Glomerular endothelial cell (primary cell): ENCODE measurements around the gene LARP1. TPM values are rescaled to one million over a fixed set of nuclear protein-coding genes. Genes with fewer than 3 reads are reported as not detected.
"Not testable (repeated sequence)": the region's sequence is repeated elsewhere in the genome, so short reads cannot be mapped to it uniquely, and the experiment has no call there.

Source experiments
- DNase-seq: peaks from one replicate; pipeline ENCODE4 v3.0.0-alpha.2; 2011; ENCODE audit warnings: low read depth, low spot score; ENCODE audit errors: extremely low read depth
- total RNA-seq: library from RNA; depleted of rRNA; stranded (reverse); fragments of >200 nt; gene quantifications from 2 replicates; pipeline ENCODE4 v1.2.3, GENCODE V29; 2015

LARP1 gene
- total RNA-seq, 1 donor from 2014 or later, result 177 TPM

GRCh38 chr5:154759868-154760267 lies 4.7 kb downstream of the LARP1 start:
- not testable (repeated sequence) for DNase-seq

DNA sequence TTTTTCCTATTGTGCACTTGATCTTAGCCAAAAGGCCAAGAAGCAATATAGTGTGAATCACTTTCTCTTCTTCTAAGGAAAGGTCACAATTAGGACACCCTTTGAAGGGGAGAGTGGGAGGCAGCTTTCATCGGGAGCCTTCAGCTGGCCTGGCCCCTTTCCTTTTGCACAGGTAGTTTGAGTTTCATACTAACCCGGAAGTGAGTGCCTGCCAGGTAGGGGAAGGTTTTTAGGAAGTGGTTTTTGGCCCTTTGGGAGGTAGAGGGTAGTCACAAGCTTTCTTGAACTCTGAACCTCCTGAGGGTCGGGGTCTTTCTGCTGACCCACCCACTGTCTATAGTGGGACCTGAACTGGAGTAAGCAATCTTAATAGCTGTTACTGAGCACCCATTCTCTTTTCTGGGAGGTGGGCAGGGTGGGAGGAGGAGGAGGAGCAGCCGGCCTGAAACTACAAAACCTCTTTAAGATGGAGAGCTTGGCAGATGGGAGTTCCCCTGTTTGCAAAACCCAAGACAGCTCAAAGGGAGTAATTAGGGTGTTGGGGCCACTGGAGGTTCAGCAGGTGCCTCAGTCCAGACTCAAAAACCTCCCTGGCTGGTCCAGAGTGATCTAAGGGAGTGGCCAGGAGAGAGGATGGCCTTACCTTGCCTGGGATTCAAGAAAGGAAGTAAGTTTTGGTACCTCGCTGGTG lies 6.0 kb downstream of the LARP1 start:
- DNase-seq, result no peak

- no peak for DNase-seq
These were observed 7.1 kb downstream of the LARP1 start for GRCh38 chr5:154762261-154762660.

DNA sequence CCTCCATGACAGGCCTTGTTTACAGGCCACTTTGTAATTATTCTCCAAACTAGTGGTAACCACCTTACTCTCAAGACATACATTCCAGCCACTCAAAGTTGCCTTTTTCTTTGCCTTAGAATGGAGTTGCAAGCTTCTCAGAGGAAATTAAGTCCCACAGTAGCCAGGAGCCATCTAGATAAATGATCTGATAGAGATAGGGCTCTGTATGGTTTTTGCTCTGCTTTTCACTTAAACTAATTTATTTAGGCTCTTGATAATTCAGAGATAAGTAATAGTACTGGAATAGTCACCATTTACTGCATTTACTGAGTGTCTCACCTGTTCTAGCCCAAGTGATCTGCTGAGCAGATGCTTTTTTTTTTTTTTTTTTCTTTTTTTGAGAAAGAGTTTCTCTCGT lies 7.5 kb downstream of the LARP1 start:
- no peak for DNase-seq

DNA sequence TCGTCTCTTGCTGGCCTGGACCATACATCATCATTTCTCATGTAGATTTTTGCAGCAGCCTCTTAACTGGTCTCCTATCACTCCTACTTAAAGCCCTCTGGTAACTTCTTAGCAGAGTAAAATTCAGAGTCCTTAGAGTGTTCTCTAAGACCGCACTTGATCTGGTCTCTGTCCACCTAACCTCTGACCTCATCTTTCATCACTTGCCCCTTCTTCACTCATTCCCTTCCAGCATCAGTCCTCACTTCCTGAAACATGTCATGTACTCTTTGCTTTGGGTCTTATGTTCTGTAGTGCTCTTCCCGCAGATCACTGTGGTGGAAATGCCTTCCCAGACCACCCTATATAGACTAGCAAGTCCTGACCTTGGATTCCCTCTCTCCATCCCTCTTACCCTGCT lies 9.8 kb downstream of the LARP1 start:
- no peak for DNase-seq

DNA sequence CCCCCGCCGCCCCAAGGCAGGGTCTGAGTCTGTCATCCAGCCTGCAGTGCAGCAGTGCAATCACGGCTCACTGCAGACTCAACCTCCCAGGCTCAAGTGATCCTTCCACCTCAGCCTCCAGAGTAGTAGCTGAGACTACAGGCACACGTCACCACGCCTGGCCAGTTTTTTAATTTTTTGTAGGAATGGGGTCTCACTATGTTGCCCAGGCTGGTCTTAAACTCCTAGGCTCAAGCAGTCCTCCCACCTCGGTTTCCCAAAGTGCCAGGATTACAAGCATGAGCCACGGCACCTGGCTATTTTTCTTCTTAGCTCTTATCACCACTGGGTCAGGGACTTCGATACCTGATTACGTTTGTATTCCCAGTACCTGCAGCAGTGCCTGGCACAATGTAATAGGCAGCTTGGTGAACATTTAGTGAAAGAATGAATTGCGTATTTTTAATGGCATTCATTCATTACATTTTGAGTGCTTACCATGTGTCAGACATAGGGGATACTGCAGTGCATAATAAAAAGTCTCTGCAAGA lies 10.3 kb downstream of the LARP1 start:
- no peak for DNase-seq

GRCh38 chr5:154766558-154767281 lies 11.5 kb downstream of the LARP1 start:
- no peak for DNase-seq

DNA sequence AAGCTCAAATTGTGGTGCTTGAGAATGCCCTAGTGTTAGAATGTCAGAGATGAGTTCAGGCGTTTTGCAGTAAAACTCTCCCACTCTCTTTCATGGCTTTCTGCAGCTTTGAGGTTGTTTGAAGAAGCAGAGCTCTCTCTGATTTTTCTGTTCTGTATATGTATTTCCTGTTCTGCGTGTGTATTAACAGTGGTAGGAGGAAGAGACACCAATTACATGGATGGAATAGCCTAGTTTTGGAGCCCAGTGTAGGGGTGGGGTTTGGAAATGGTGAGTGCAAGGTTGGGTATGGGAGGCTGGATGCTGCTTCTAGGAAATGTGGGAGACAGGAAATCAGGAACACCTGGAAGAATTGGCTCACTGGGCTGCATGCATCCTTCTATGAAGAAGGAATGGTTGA lies 12.4 kb downstream of the LARP1 start:
- DNase-seq, result no peak

DNA sequence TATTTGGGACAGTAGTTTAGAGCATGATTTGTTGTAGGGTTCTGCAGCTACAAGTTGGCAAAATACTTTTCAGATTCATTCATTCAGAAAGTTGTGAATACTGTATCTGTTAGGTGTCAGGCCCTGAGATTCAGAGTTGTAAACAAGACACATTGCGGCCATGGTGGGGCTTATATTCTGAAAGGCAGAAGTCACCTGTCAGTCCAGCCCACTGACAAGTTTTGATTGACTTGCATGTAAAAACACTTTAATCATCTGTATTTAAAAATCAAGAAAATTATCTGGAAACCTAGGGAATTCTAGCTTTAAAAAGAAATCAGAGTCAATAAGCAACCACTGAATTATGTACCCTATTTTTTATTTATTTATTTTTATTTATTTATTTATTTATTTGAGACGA lies 13.0 kb downstream of the LARP1 start:
- no peak for DNase-seq

GRCh38 chr5:154770111-154770510 lies 14.9 kb downstream of the LARP1 start:
- DNase-seq, result no peak

DNA sequence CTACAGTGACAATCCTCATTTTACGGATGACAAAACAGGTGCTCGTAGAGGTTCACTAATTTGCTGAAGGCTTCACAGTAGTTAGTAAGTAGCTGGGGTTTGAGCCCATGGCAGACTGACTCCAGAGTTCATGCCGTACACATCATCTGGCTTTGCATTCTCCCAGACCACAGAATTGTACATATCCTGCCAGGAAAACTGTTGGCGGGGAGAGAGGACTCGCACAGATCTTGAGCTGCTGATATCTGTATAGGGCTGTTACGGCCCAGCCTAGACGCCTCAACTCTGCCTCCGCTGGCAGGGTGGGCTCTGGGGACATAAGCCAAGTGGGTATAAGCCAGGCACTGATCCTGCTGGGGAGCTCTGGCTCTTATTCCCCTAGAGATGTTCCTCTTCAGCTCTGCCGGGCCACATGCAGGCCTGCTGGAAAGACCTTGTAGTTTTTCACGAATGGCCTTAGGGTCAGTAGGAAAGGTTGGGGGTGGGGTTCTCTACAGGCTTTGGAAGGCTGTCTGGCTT lies 16.3 kb downstream of the LARP1 start:
- no peak for DNase-seq

DNA sequence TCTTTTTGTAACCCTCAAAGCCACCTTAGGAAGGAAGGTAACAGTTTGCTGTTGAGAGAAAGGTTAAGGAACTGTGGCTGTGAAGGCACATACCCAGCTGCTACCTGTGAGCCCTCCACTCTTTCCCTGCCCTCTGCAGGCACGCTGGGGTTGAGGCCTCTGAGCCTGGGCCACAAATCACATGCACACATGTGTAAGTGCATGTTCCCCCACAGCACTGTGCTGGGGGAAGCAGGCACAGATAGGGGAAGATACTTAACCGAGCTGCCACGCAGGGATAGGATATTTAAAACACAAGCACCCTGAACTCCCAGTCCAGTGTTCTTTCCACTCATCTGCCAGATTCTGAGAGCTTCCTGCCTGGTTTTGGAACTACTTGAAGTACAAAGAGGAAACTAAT lies 18.1 kb downstream of the LARP1 start:
- DNase-seq, result no peak

GRCh38 chr5:154776167-154776566 lies 21.0 kb downstream of the LARP1 start:
- DNase-seq, result no peak

DNA sequence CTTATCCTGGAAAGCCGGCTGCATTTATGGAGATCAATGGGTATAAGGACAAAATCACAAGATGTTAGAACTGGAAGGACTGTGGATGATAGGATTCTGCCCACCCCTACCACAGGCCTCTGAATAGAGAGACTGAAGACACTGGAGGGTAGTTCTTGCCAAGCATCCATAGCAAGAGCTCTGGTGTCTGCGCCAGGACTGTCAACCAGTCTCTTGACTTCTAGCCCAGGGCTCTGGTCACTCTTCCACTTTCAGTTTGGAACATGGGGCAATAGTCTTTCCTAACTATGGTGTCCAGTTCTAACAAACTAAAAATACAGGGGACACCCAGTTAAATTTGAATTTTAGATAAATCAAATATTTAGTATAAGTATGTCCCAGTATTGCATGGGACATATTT lies 23.4 kb downstream of the LARP1 start:
- DNase-seq, result no peak

DNA sequence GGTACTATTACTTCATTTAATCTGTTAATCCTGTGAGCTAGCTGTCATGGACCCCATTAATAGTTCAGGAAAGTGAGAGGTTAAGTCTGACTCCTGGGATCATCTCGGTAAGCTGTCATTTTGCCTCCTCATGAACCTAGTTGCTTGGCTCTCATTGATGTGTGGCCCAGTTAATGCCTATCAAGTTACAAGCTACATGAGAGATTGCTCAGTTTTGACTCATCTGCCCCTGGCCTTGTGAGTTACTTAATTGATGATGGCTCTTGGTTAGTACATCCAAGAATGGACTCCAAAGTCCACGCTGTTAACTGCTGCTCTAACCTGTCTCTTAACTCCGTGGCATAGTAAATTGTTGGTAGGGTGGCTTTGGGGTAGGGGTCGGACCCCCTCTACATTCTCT lies 23.9 kb downstream of the LARP1 start:
- DNase-seq, result no peak

DNA sequence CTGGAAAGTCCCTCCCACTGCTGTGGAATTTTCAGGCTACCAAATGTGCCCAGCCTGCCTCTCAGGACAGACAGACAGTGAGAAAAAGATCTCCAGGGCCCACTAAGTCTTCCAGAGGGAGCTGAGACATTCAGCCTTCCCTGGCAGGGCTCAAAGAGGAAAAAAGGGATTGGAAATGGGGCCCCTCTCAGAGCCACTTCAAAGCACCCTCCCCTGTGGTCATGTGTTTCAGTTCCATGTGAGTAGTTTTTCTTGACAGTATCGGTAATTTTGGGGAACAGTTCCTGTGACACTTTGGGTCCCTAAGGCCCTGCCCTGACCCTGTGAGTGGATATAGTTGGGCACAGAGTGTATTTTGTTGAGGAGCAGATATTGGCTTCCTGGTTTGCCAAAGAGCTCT lies 25.0 kb downstream of the LARP1 start:
- DNase-seq, result no peak

DNA sequence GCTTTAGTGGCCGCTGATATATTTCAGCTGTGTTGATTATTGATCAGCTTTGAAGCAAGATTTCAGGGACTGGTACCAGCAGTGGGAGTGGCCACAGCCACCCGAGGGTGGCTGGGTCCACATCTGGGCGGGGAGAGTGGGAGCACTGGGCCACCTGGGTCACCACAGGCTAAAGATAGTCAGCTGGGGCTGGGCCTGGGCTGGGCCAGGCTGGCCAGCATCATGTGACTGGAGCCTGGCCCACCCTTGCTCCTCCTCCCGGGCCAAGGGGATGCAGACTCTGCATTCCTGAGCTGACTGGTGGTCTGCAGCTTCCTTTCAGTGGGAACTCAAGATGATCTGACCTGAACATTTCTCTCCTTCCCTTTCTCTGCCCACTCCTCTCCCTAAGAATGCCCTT lies 27.1 kb downstream of the LARP1 start:
- no peak for DNase-seq

DNA sequence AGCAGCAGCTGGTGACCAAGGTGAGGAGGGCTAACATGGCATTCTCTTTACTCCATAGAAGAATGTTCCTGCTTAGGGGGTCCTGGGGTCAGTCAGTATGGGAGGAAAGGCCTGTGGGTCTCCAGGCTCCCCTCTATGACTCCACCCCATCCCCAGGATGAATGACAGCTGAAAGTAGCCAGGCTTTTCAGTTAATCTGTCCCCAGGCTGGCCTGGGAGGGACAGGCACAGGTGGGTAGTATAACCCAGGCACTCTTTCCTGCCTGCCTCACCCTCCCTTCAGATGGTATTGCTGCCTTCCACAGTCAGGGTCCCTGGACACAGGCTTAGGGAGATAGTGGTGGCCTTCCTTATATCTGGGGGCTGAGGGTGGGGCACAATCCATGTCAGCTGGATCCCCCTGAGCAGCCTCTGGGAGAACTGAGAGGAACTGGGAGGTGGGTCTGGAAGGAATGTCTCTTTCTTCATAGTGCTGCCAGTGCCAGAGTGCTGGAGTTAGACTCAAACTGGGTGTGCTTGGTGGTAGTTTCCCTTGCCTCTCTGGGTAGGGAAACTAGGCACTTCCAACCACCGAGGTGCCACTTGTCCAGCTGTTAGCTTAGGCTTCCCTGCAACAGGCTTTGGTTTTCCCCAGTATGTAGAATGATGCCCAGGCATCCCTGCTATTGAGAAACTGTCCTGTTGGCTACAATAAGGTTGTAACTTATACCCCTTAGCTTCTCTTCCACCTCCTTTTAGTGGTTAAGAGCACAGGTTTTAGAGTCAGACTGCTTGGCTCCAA lies 27.8 kb downstream of the LARP1 start:
- DNase-seq, result no peak

GRCh38 chr5:154783774-154784460 lies 28.7 kb downstream of the LARP1 start:
- no peak for DNase-seq

GRCh38 chr5:154784856-154785255 lies 29.7 kb downstream of the LARP1 start:
- DNase-seq, result no peak

DNA sequence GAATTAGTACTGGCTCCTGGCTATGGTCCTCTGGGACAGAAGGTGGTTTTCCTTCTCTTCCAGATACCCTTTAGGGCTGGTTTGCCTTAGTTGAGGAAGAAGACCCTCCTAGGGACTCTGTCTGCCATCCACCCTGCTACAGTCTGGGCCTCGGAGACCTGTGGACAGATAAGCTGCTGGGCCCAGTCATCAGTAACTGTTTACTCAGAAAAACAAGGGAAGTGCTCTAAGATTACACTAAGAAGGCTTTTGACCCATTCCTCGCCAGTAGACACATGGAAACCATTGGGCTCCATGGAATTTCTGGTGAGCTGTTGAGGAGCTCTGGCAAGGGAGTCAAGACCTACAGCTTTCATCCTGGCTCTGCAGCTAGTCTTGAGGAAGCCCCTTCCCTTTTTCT lies 31.2 kb downstream of the LARP1 start:
- no peak for DNase-seq
